GM19193 (cell line): ENCODE results near the gene THEMIS.

Source experiments
- POLR2A ChIP-seq: IDR thresholded peaks from 4 replicates; pipeline ENCODE4 v1.6.1; 2011; ENCODE audit not compliant: insufficient read depth, insufficient read length; ENCODE audit errors: extremely low read depth

Gene THEMIS

GRCh38 chr6:127920804-127921203, 19.9 kb upstream of the THEMIS start:
- TF ChIP-seq POLR2A, result no peak

DNA sequence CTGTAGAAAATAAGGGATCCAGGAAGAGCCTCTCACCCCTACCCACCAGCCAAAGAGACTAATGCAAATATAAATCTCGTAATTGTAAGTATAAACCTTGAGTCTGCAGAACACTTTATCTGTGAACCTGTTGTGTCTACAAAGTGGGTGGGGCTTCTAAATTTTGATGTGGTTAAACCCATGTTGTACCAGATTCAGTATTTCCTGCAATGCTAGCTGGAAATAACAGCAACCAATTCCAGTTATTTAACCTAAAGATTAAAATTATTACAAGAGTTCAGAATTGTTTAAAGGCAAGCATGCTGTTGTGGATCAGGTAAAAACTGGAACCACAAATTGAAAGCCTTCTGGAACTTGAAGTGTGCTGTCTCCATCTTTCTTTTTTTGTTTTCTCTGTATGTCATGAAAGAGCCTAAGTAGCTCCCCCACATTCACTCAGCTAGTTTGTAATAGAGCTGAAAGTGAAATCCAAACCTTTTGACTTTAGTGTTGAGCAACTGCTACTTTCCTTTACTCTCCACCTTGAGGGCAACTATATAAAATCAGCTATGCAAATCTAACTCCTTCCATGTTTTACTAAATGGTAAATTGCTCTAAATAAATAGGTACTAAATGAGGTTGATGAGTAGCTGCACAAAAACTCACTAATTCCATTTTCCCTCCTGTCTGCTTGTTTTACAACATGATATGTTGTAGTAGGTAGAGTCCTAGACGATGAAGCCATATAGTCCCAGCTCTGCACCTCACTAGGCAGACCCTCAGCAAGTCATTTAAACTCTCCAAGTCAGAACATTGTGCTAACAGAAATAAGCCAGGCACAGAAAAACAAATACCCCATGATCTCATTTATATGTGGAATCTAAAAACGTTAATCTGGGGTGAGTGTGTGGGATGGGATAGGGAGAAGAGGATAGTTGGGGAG, 17.9 kb upstream of the THEMIS start:
- TF ChIP-seq POLR2A, result no peak

- TF ChIP-seq POLR2A, result no peak
Measured at GRCh38 chr6:127917766-127918165, 16.9 kb upstream of the THEMIS start.

GRCh38 chr6:127914240-127914639, 13.4 kb upstream of the THEMIS start:
- TF ChIP-seq POLR2A, result no peak

DNA sequence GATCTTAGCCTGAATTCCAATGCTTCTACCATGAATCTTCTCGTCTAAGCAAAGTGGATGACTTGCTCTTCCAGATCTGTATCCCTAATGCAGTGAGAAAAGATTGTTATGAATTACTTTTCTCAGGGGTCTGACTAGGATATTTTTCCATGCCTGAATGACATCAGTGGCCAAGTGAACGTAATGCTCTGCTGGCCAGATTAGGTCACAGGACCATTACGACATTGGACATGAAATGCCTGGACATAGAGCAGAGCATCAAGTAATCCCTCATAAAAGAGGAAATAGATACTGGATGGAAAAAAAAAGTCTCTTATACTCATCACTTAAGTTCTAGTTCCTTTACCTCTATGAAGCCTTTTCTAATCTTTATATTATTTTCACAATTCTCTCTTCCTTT, 12.1 kb upstream of the THEMIS start:
- TF ChIP-seq POLR2A, result no peak

GRCh38 chr6:127907960-127908640, 7.2 kb upstream of the THEMIS start:
- no peak for TF ChIP-seq POLR2A

GRCh38 chr6:127904160-127904559, 3.3 kb upstream of the THEMIS start:
- TF ChIP-seq POLR2A, result no peak

DNA sequence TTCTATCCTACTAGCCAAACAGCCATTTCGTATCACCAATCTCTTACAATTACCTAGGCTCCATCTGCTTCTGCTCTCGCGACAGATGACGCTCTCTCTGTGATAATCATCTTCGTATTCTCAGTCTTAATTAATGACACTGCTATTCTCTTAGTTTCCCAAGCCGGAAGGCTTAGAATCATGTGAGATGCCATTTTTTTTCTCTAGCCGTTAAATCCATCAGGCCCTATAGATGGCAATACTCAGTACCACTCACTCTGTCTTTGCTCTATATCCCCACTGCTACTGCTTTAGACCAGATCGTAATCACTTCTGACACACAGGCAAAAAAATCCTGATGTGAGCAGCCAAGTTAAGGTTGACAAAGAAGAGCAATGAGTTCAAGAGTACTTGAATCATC, 2.1 kb upstream of the THEMIS start:
- TF ChIP-seq POLR2A, result no peak

GRCh38 chr6:127897484-127897883, 3.4 kb downstream of the THEMIS start:
- TF ChIP-seq POLR2A, result no peak

- TF ChIP-seq POLR2A, result no peak
Measured at GRCh38 chr6:127894051-127894450, 6.8 kb downstream of the THEMIS start.

GRCh38 chr6:127893541-127893940, 7.3 kb downstream of the THEMIS start:
- TF ChIP-seq POLR2A, result no peak

DNA sequence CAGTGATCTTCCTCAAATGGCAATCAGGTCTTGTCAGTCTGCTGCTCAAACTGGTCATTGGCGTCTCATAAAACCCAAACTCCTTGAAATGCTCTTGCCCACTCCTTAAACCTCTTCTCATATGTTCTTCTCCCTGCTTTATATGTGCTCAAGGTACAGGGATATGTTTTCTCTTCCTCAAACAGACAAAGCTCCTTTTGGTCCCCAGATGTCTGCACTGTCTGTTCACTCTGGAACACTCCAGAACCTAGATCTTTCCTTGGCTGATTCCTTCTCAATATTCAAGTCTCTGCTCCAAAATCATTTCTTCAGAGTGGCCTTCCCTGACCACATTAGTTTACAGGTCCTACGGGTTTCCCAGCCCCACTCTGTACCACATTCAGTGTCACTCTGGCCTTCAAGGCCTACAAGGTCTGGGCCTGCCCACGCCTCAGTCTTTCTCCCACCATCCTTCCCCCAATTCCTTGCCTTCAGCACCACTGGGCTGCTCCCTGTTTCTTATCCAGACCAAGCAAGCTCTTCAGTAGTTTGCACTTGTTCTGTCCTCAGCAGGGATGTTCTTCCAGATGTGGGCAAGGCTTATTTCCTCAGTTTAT, 9.0 kb downstream of the THEMIS start:
- no peak for TF ChIP-seq POLR2A

DNA sequence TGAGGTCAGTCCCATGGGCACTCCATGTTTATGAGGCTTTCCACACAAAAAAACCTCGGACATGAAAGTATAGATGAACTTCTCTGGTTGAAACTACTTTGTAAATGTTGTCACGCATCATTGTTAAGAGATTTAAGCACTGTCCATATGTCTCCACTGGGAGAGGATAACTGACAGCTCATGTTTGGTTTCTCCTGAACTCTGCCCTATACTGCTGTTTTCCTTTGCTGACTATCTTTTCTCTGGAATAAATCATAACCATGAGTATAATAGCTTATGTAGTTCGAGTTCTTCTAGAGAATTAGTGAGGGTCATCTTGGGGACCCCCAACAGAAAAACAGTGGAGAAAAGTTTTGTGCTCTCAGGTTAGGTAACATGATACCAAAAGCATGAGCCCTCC, 14.3 kb downstream of the THEMIS start:
- TF ChIP-seq POLR2A, result no peak

DNA sequence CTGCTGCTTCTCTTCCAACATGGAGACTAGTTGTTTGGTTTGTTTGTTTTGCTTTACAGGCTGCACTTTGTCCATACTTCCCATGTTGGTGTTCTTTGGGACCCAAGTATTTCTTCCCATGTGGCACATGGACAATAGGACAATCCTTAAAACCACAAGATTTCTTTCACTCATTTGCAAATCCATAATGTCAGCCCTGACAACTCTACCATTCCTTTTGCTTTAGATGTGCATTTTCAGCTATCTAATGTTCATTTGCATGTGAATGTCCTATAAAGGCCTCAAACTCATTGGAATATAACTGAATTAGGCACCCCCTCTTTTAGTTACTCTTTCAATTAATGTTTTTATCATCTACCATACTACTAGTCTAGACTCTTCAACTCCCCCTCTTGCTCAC, 16.7 kb downstream of the THEMIS start:
- no peak for TF ChIP-seq POLR2A

DNA sequence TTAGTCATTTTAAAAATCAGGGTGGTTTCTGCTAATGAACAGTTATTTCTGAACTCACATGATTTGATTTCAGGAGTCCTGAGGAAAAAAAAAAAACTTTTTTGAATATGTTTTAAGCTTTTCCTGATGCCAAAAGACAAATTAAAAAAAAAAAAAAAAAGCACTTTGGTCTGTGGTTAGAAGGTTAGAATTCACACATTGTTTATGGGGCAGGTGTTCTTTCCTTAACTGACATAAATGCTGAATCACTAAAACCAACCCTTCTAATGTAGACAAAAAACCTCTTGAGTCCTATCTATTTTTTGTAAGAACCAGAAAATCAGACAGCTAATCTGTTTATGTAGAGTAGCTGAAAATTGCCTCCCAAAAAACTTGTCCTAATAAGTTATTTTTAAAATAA, 20.4 kb downstream of the THEMIS start:
- no peak for TF ChIP-seq POLR2A

GRCh38 chr6:127879685-127880084, 21.2 kb downstream of the THEMIS start:
- no peak for TF ChIP-seq POLR2A
